Measurements from ENCODE around the gene PIGV. TPM values are rescaled to one million over a fixed set of nuclear protein-coding genes. Genes with fewer than 3 reads are reported as not detected.

PIGV gene
- total RNA-seq, 1 donor from 2014 or later: 8.8 TPM

GRCh38 chr1:26774462-26774861 lies 13.3 kb upstream of the PIGV start:
- DNase-seq: no peak

- DNase-seq: no peak
Measured at GRCh38 chr1:26775666-26776065, 12.1 kb upstream of the PIGV start.

- no peak for DNase-seq
Measured at GRCh38 chr1:26779098-26779668, 8.6 kb upstream of the PIGV start.

- DNase-seq: no peak
Measured at GRCh38 chr1:26780344-26780957, 7.3 kb upstream of the PIGV start.

DNA sequence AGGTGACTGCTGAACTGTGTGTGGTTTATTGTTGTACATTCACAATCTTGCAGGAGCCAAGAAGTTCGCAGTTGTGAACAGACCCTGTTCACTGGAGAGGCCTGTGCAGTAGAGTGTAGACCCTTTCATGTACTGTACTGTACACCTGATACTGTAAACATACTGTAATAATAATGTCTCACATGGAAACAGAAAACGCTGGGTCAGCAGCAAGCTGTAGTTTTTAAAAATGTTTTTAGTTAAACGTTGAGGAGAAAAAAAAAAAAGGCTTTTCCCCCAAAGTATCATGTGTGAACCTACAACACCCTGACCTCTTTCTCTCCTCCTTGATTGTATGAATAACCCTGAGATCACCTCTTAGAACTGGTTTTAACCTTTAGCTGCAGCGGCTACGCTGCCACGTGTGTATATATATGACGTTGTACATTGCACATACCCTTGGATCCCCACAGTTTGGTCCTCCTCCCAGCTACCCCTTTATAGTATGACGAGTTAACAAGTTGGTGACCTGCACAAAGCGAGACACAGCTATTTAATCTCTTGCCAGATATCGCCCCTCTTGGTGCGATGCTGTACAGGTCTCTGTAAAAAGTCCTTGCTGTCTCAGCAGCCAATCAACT lies 6.4 kb upstream of the PIGV start:
- DNase-seq: no peak

- DNase-seq: no peak
Measured at GRCh38 chr1:26782521-26783212, 5.1 kb upstream of the PIGV start.

DNA sequence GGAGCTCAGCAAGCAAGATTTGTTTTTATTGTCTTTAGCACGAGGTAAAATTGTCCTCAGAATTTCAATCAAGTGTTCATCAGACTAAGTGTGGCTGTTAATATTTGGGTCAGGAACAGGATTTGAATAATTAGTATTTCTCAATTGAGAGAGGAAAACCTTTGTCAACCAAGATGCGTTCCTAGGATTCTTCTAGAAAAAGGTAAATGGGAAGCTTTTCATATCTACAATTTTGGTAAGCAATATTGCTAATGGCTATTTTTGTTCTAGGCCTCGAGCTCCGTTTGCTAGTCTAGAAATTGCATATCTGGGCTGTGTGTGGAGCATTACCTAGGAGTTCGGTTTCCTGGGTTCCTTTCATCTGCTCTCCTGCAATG lies 4.1 kb upstream of the PIGV start:
- DNase-seq: no peak

DNA sequence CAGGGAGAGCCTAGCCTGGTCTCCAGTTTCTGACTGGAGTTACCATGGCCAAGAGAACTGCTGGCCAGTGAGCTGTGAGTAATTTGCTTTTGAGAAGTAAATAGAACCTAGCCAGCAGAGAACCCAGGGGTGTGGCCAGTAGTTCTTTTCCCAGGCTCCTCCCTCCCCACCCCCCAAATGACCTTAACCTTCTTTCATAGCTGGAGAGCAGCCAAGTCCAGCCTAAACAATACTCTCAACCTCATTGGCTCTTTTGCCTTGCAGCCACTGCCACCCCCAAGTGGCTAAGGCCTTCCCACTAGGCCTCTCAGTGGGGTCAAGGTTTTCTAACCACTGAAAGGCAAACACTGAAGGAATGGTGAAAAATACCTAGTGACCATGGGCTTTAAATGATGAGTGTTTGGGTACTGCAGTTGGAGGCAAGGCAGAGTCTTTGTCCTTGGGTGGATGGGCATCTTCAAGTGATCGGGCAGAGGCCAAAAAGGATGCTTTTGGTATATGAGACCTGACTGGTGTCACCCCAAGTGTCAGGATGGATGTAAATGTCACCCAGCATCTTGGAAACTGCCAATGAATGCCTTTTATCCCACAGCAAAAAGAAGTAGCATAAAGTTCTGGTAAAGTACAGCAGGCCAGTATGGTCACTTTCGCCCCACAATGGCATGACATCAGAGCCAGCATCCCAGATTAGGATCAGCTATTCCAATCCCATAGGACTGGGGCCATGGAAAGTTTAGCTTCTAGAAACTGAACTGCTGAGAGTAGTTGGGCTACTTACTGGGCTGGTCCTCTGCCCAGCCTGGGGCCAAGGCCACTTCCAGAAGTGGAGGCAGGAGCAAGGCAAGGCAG lies 3.5 kb upstream of the PIGV start:
- peak; percentile 42 for DNase-seq

DNA sequence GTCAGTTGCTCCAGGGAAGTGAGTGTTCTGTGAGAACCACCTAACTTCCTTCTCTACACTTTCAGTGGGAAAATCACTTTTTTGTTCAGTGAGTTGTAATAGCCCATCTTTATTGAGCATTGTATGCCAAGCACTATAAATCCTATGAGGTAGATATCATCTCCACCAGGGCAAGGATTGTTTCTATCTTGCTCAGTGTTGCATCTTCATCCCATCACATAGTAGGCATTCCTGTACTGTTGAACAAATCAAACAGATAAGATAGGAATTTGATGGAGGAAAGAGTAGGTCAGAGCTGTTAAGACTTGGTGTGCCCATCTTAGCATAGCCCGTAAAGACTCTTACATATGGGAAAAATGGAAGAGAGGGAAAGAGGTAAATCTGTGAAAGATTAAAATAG lies 2.9 kb upstream of the PIGV start:
- no peak for DNase-seq

- DNase-seq: peak; percentile 50
Measured at GRCh38 chr1:26785611-26786436, 1.9 kb upstream of the PIGV start.

GRCh38 chr1:26786437-26787380 lies 1.0 kb upstream of the PIGV start:
- peak; percentile 79 for DNase-seq

DNA sequence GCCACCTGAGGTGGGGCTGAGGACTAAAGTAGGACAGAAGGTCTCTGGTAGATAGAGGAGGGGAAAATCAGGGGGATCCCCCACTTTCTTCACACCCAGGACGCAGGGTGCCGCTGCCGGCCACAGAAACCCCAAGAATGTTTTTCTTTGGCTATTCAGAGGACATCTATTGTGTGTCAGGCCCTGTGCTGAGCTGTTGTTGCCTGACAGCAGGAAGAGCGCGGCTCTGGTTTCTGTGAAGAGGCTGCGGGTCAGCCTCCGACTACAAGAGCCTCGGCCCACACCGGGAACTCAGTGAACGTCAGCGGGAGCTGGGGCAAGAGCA lies 407 bp upstream of the PIGV start:
- no peak for DNase-seq

DNA sequence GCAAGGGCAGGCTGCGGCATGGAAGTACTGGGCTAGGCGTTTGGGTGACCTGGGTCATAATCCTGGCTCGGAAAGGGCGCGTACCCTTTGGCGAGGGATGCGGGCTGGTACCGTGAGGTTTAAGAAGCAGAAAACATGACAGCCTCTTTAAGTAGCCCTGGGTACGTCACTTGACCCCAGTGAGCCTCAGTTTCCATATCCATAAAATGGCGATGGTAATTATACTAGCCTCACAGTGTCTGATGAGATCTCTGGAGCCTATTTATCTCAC lies 700 bp downstream of the PIGV start:
- no peak for DNase-seq

GRCh38 chr1:26788836-26789611 lies 1.3 kb downstream of the PIGV start:
- peak; percentile 96 for DNase-seq

- no peak for DNase-seq
Measured at GRCh38 chr1:26789612-26789865, 1.8 kb downstream of the PIGV start.

GRCh38 chr1:26789931-26790330 lies 2.2 kb downstream of the PIGV start:
- no peak for DNase-seq

DNA sequence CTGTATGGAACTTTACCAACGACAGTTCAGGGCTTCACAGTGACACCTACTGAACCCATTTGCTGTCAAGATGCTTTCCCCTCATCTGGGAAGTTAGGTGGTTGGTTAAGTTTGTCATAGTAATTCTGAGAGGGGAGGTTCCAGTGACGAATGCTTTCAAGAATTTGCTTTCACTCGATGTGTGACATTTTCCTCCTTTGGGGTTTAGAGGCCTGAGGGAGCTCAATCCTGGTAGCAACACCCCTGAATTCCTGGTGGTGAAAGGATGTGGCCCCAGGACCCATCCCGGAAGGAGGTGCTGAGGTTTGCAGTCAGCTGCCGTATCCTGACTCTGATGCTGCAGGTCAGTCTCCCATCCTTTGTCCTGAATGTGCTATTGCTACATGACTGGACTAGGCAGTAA lies 2.8 kb downstream of the PIGV start:
- no peak for DNase-seq

DNA sequence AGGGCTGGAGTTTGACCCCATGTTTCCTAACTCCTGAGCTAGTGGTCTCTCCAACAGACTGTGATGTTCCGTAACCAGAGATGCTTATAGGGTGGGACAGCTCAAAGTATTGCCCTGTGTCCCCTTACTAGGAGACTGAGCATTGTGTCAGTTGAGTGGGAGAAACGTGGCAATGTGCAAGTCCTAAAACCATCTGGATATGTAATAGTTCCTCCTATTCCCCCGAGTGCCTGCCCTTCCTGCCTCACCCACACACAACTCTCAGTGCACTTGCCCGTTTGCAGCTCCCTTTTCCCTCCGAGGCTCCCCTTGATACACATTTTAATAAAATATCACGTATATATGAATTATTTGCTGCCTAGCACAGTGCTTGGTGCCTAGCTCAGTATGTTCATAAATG lies 3.4 kb downstream of the PIGV start:
- no peak for DNase-seq

GRCh38 chr1:26791626-26792025 lies 3.9 kb downstream of the PIGV start:
- no peak for DNase-seq

- DNase-seq: no peak
Measured at GRCh38 chr1:26792924-26793323, 5.2 kb downstream of the PIGV start.
